ENCODE measurements around the gene THRB. TPM values are rescaled to one million over a fixed set of nuclear protein-coding genes. Genes with fewer than 3 reads are reported as not detected.

THRB gene
- polyA plus RNA-seq, 1 experiment, result 0.83 TPM

GRCh38 chr3:24249523-24249922, 245.1 kb downstream of the THRB start:
- Histone ChIP-seq H3K27me3 (ENCODE audit: control insufficient read depth, insufficient read depth, low read length) (peaks cover 5% of the 10 kb centered on the region), H3K4me3 (ENCODE audit: low read depth, low read length) (no peak overlapping the region), H3K36me3 (ENCODE audit: control insufficient read depth, insufficient read depth, low read length) (no peaks in the 10 kb centered on the region)
- no peak for DNase-seq (ENCODE audit: low read depth)
- no peak for TF ChIP-seq CTCF (IDR thresholded peaks at IDR 0.05; ENCODE audit: insufficient read depth, low read depth, low read length)
- ChIA-PET CTCF (interaction anchor here (1.3 kb wide), 1 partner anchor 28 kb away, joined by 3 read pairs; no protein-coding TSS in a partner anchor), POLR2A (no interaction called here)

GRCh38 chr3:24245056-24245455, 249.6 kb downstream of the THRB start:
- H3K36me3 ChIP-seq (ENCODE audit: control insufficient read depth, insufficient read depth, low read length), result no peaks in the 10 kb centered on the region
- ChIA-PET CTCF (interaction anchor here (0.6 kb wide), 1 partner anchor 247 kb away, joined by 3 read pairs; no protein-coding TSS in a partner anchor), POLR2A (no interaction called here)
- no peak for DNase-seq (ENCODE audit: low read depth)
- H3K27me3 ChIP-seq (ENCODE audit: control insufficient read depth, insufficient read depth, low read length), result peaks cover 5% of the 10 kb centered on the region
- no peak for TF ChIP-seq CTCF (IDR thresholded peaks at IDR 0.05; ENCODE audit: insufficient read depth, low read depth, low read length)
- no peak overlapping the region for H3K4me3 ChIP-seq (ENCODE audit: low read depth, low read length)

- POLR2A ChIA-PET, result no interaction called here
- no peak for DNase-seq (ENCODE audit: low read depth)
Measured at GRCh38 chr3:24244491-24244890, 250.2 kb downstream of the THRB start.

GRCh38 chr3:24242012-24242698, 252.5 kb downstream of the THRB start:
- CTCF ChIA-PET, result interaction anchor here (0.7 to 1.7 kb wide), 5 partner anchors 56 to 441 kb away, joined by 3 to 10 read pairs (median 4); no protein-coding TSS in a partner anchor
- H3K36me3 ChIP-seq (ENCODE audit: control insufficient read depth, insufficient read depth, low read length), result no peaks in the 10 kb centered on the region
- POLR2A ChIA-PET, result interaction anchor here (0.7 kb wide), 1 partner anchor 52 kb away, joined by 6 read pairs; no protein-coding TSS in a partner anchor
- no peak for TF ChIP-seq CTCF (IDR thresholded peaks at IDR 0.05; ENCODE audit: insufficient read depth, low read depth, low read length)
- peaks cover 3% of the 10 kb centered on the region for H3K27me3 ChIP-seq (ENCODE audit: control insufficient read depth, insufficient read depth, low read length)
- DNase-seq (ENCODE audit: low read depth), result no peak
- no peak overlapping the region for H3K4me3 ChIP-seq (ENCODE audit: low read depth, low read length)

More at GRCh38 chr3:24244491-24244890, 250.2 kb downstream of the THRB start:
- Histone ChIP-seq H3K27me3 (ENCODE audit: control insufficient read depth, insufficient read depth, low read length) (peaks cover 5% of the 10 kb centered on the region), H3K4me3 (ENCODE audit: low read depth, low read length) (no peak overlapping the region), H3K36me3 (ENCODE audit: control insufficient read depth, insufficient read depth, low read length) (no peaks in the 10 kb centered on the region)
- TF ChIP-seq CTCF (IDR thresholded peaks at IDR 0.05; ENCODE audit: insufficient read depth, low read depth, low read length), result no peak
- CTCF ChIA-PET, result interaction anchor here (0.5 to 0.6 kb wide), 2 partner anchors 219 to 247 kb away, joined by 3 to 4 read pairs; no protein-coding TSS in a partner anchor

- POLR2A ChIA-PET, result no interaction called here
- no peaks in the 10 kb centered on the region; the same call in 1 of the 2 replicates for H3K27me3 ChIP-seq (ENCODE audit: control insufficient read depth, insufficient read depth, low read length)
- CTCF ChIA-PET, result interaction anchor here (1.0 to 2.5 kb wide), 4 partner anchors 239 to 401 kb away, joined by 3 to 7 read pairs (median 3); no protein-coding TSS in a partner anchor
- H3K36me3 ChIP-seq (ENCODE audit: control insufficient read depth, insufficient read depth, low read length), result no peaks in the 10 kb centered on the region
- no peak for TF ChIP-seq CTCF (IDR thresholded peaks at IDR 0.05; ENCODE audit: insufficient read depth, low read depth, low read length)
- no peak for DNase-seq (ENCODE audit: low read depth)
- no peak overlapping the region for H3K4me3 ChIP-seq (ENCODE audit: low read depth, low read length)
Measured at GRCh38 chr3:24240306-24240705, 254.3 kb downstream of the THRB start.
